Activated CD4-positive, alpha-beta memory T cell treated with anti-CD3 and anti-CD28 coated beads for 36 hours (primary cell): ENCODE measurements around the gene COMTD1. TPM values are rescaled to one million over a fixed set of nuclear protein-coding genes. Genes with fewer than 3 reads are reported as not detected.
A peak's percentile ranks its signal among the peaks of the same experiment; 100 is the strongest.
"Not testable (repeated sequence)": the region's sequence is repeated elsewhere in the genome, so short reads cannot be mapped to it uniquely, and the experiment has no call there.

Source experiments
- CTCF ChIA-PET: fragments of 350-600 bp; sonication (Branson Sonifier 250); formaldehyde crosslinking; loops from one replicate; lab custom pipeline; 2021; ENCODE audit warnings: antibody characterized with exemption, inconsistent platforms; lab: Charles Lee
- POLR2A ChIA-PET: fragments of 350-600 bp; sonication (Branson Sonifier 250); formaldehyde crosslinking; loops from one replicate; lab custom pipeline; 2021; ENCODE audit warnings: antibody characterized with exemption; lab: Charles Lee
- DNase-seq: peaks from one replicate; pipeline ENCODE4 v3.0.0-alpha.2; 2020
- H3K27ac Mint-ChIP-seq: one replicate; pipeline ENCODE4 v1.8.0; 2021; ENCODE audit warnings: mixed read lengths
- H3K27me3 Mint-ChIP-seq: one replicate; pipeline ENCODE4 v1.8.0; 2021; ENCODE audit warnings: mixed read lengths
- H3K36me3 Mint-ChIP-seq: one replicate; pipeline ENCODE4 v1.8.0; 2021; ENCODE audit warnings: mixed read lengths
- H3K4me1 Mint-ChIP-seq: one replicate; pipeline ENCODE4 v1.8.0; 2021; ENCODE audit warnings: low read depth, mixed read lengths
- H3K4me3 Mint-ChIP-seq: one replicate; pipeline ENCODE4 v1.8.0; 2021; ENCODE audit warnings: mild to moderate bottlenecking, mixed read lengths
- H3K9me3 Mint-ChIP-seq: one replicate; pipeline ENCODE4 v1.8.0; 2021; ENCODE audit warnings: mixed read lengths
- intact Hi-C: fragments of 100-400 bp; cut with micrococcal nuclease; formaldehyde crosslinking; loops from one replicate; pipeline ENCODE4 v1.15.1; 2023
- total RNA-seq, 2 experiments: library from RNA; stranded (reverse); gene quantifications; one replicate each; pipeline ENCODE4 v1.2.3, GENCODE V29; 2021

The COMTD1 gene
- total RNA-seq, 2 experiments from 2014 or later: 40.0 to 41.3 TPM

GRCh38 chr10:75202321-75203045 is 33.3 kb downstream of the COMTD1 start:
- Mint-ChIP-seq H3K36me3 (no peaks in the 10 kb centered on the region), H3K4me1 (no peaks in the 10 kb centered on the region), H3K27me3 (no peaks in the 10 kb centered on the region), H3K9me3 (no peaks in the 10 kb centered on the region), H3K27ac (no peak overlapping the region), H3K4me3 (no peak overlapping the region)
- CTCF ChIA-PET: no interaction called here
- no peak for DNase-seq
- intact Hi-C loops: no loop called here
- POLR2A ChIA-PET: no interaction called here

DNA sequence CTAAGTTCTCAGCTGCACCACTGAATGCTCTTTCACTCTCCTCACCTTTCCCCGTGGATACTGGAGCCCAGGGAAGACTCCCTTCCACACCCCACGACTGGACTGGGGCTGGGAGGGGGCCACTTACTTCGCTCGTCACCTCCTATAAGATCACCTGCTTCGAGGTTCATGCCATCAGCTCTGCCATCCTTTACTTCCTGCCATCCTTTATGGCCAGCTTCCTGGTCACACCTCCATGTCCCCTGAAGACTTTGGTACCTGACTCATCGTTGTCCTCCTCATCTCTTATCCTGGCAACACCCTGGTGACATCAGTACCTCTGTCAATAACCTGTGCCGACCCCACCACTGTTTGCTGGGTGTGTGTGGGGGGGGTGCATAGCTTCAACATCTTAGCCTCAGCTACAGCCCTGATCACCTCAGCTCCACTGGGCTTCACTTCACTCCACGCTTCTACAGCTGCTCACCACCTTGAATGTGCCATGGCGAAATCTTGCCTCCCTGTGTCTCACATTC is 33.9 kb downstream of the COMTD1 start:
- no peaks in the 10 kb centered on the region for H3K36me3 Mint-ChIP-seq
- H3K27me3 Mint-ChIP-seq: no peaks in the 10 kb centered on the region
- no peaks in the 10 kb centered on the region for H3K4me1 Mint-ChIP-seq
- H3K4me3 Mint-ChIP-seq: no peak overlapping the region
- H3K9me3 Mint-ChIP-seq: no peaks in the 10 kb centered on the region
- ChIA-PET CTCF (no interaction called here), POLR2A (no interaction called here)
- peak; percentile 7 for DNase-seq
- intact Hi-C loops: no loop called here
- H3K27ac Mint-ChIP-seq: no peak overlapping the region

DNA sequence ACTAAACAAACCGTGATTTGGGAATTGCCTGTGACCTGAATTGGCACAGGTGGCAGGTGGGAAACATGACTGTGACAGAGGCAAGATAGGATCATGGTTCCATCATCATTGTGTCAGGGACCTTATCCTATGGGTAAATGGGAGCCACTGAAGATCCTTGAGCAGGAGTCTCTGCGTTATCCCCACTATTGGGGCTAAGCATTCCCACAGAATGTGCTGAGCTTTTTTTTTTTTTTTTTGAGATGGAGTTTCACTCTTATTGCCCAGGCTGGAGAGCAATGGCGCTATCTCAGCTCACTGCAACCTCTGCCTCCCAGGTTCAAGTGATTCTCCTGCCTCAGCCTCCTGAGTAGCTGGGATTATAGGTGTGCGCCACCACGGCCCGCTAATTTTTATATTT is 35.8 kb downstream of the COMTD1 start:
- H3K36me3 Mint-ChIP-seq, H3K27ac Mint-ChIP-seq, intact Hi-C loops, H3K4me3 Mint-ChIP-seq, H3K9me3 Mint-ChIP-seq, H3K27me3 Mint-ChIP-seq, H3K4me1 Mint-ChIP-seq, DNase-seq: not testable (repeated sequence)
- ChIA-PET CTCF (interaction anchor here (1.5 kb wide), 1 partner anchor 12 kb away, joined by 4 read pairs; no protein-coding TSS in a partner anchor), POLR2A (interaction anchor here (0.6 to 0.8 kb wide), 3 partner anchors 11 to 101 kb away, joined by 3 to 4 read pairs (median 3); partner anchors contain the start of gene VDAC2)

DNA sequence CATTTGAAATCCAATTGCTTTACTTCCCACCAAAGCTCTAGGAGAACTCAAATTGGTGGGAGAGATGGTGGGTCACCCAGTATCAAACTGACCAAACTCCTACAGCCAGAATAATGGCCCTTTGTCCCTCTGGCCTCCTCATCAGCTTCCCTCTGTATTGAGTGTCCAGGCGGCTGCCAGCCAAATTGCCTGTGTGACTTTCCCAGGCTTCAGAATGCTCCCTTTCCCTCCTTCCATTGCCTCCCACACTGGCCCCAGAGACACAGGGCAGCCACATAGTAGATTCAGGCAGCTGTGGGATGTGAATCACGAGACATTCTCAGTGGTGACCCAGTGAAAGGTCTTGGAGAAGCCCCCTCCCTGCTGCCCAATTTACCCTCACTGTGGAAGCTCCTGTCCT is 37.9 kb downstream of the COMTD1 start:
- Mint-ChIP-seq H3K4me3 (no peak overlapping the region), H3K36me3 (no peaks in the 10 kb centered on the region), H3K27ac (no peak overlapping the region), H3K27me3 (no peaks in the 10 kb centered on the region), H3K9me3 (no peaks in the 10 kb centered on the region), H3K4me1 (no peaks in the 10 kb centered on the region)
- intact Hi-C loops: no loop called here
- no peak for DNase-seq
- ChIA-PET CTCF (interaction anchor here (0.9 to 2.1 kb wide), 2 partner anchors 9 to 14 kb away, joined by 3 to 8 read pairs; no protein-coding TSS in a partner anchor), POLR2A (no interaction called here)

- H3K4me1 Mint-ChIP-seq: no peaks in the 10 kb centered on the region
- ChIA-PET POLR2A (no interaction called here), CTCF (interaction anchor here (0.7 to 2.1 kb wide), 3 partner anchors 9 to 39 kb away, joined by 3 to 8 read pairs (median 3); partner anchors contain the start of gene COMTD1)
- H3K4me3 Mint-ChIP-seq: no peak overlapping the region
- intact Hi-C loops: no loop called here
- no peaks in the 10 kb centered on the region for H3K9me3 Mint-ChIP-seq
- H3K27me3 Mint-ChIP-seq: no peaks in the 10 kb centered on the region
- no peak overlapping the region for H3K27ac Mint-ChIP-seq
- DNase-seq: no peak
- no peaks in the 10 kb centered on the region for H3K36me3 Mint-ChIP-seq
Observed at GRCh38 chr10:75197066-75197465, 38.7 kb downstream of the COMTD1 start.

DNA sequence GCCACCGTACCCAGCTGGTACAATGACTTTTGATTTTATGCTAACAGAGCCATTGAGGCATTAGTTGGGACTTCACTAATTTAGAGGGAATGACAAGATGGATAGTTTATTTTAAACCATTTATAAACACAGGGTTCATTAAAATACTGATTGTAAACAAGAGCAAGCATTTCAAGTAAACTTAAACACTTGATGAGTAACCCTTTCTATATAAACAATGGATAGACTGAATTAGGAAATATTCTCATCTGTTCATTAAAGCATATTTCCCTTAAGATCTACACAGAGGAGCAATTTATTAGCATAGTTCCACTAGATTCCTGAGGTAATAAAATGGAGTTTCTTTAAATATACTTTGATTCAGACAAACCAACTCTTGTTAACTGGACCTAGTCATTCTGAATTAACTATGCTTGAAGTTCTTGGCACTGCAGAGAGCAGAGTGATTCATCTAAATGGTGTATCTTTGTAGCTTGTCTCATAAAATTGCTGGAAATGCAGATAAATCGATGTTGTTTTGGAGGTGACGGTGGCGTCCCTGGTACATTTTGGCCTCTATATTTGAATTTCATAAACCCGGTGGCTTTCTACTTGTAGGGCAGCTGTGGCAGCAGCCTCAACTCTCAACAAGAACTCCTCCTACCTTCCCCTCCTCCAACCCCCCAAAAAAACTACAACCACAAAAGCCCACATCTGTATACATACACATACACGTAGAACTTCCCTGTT is 40.6 kb downstream of the COMTD1 start:
- CTCF ChIA-PET: interaction anchor here (1.1 kb wide), 1 partner anchor 35 kb away, joined by 3 read pairs; no protein-coding TSS in a partner anchor
- Mint-ChIP-seq H3K4me3 (no peak overlapping the region), H3K4me1 (no peaks in the 10 kb centered on the region), H3K36me3 (no peaks in the 10 kb centered on the region), H3K27me3 (no peaks in the 10 kb centered on the region), H3K27ac (no peak overlapping the region), H3K9me3 (no peaks in the 10 kb centered on the region)
- POLR2A ChIA-PET: no interaction called here
- intact Hi-C loops: no loop called here
- no peak for DNase-seq

DNA sequence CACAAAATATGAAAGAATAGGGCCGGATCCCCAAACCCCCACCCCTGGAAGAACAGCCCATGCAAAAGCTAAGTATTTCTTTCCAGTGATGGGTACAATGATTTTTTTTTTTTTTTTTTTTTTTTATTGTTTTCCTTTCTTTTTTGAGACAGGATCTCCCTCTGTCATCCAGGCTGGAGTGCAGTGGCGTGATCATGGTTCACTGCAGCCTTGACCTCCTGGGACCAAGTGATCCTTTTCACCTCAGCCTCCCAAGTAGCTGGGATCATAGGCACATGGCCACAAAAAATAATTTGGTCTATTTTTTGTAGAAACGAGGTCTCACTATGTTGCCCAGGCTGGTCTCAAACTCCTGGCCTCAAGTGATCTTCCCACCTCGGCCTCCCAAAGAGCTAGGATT is 41.1 kb downstream of the COMTD1 start:
- CTCF ChIA-PET: interaction anchor here (0.7 to 1.1 kb wide), 2 partner anchors 36 to 38 kb away, joined by 3 read pairs; no protein-coding TSS in a partner anchor
- H3K27ac Mint-ChIP-seq, H3K36me3 Mint-ChIP-seq, H3K4me1 Mint-ChIP-seq, H3K4me3 Mint-ChIP-seq, H3K27me3 Mint-ChIP-seq, intact Hi-C loops, DNase-seq, H3K9me3 Mint-ChIP-seq, POLR2A ChIA-PET: not testable (repeated sequence)

DNA sequence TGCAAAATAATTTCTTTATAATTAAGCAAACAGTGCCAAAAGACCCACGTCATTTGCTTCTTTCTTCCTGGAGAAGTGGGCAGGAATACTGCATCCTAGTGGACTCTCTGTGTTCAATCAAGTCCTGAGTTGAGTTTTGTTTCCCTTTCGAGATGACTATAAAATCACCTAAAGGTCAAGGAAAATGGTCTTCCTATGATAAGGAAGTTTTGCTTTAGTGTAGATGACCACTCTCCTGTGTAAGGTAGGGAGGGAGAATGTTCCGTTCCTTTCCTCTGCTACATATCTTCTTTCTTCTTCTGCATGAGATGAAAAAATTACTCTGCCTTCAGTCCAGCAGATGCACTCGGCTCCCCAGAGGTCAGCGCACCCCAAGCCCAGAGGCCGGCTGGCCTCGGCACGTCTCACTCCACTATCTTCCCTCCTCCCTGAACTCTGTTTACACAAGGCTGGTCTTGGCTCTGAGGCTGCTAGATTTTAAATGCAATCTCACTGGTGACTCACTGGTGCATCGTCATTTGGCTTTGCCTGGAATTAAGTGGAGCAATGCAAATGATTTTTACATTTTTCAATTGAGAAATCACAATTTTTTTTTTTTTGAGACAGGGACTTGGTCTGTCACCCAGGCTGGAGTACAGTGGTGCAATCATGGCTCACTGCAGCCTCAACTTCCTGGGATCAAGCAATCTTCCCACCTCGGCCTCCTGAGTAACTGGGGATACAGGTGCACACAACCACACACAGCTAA is 43.8 kb downstream of the COMTD1 start:
- POLR2A ChIA-PET: no interaction called here
- H3K9me3 Mint-ChIP-seq: no peaks in the 10 kb centered on the region
- intact Hi-C loops: no loop called here

GRCh38 chr10:75189266-75190096 is 46.3 kb downstream of the COMTD1 start:
- H3K9me3 Mint-ChIP-seq: no peaks in the 10 kb centered on the region
- no peaks in the 10 kb centered on the region for H3K36me3 Mint-ChIP-seq
- no peak overlapping the region for H3K27ac Mint-ChIP-seq
- H3K4me3 Mint-ChIP-seq: no peak overlapping the region
- ChIA-PET POLR2A (no interaction called here), CTCF (interaction anchor here (1.5 to 3.9 kb wide), 2 partner anchors 8 to 44 kb away, joined by 8 to 109 read pairs; partner anchors contain the start of gene COMTD1)
- no peak for DNase-seq
- no peaks in the 10 kb centered on the region for H3K27me3 Mint-ChIP-seq
- peaks cover 9% of the 10 kb centered on the region for H3K4me1 Mint-ChIP-seq
- intact Hi-C loops: no loop called here

More for the DNA sequence above, 43.8 kb downstream of the COMTD1 start:
- Mint-ChIP-seq H3K27me3 (no peaks in the 10 kb centered on the region), H3K27ac (no peak overlapping the region), H3K4me1 (peaks cover 6% of the 10 kb centered on the region), H3K4me3 (no peak overlapping the region), H3K36me3 (no peaks in the 10 kb centered on the region)
- no peak for DNase-seq
- CTCF ChIA-PET: no interaction called here

- not testable (repeated sequence) for H3K9me3 Mint-ChIP-seq, H3K27ac Mint-ChIP-seq, H3K4me3 Mint-ChIP-seq, H3K4me1 Mint-ChIP-seq, H3K36me3 Mint-ChIP-seq, H3K27me3 Mint-ChIP-seq, DNase-seq
- ChIA-PET POLR2A (interaction anchor here (0.7 to 2.4 kb wide), 5 partner anchors 20 to 47 kb away, joined by 3 to 14 read pairs (median 3); partner anchors contain the start of genes COMTD1 and VDAC2), CTCF (interaction anchor here (0.6 to 3.9 kb wide), 17 partner anchors 8 to 829 kb away, joined by 3 to 109 read pairs (median 5); partner anchors contain the start of genes COMTD1 and VDAC2)
- intact Hi-C loops: loop anchor here (1.0 kb wide), 3 partner anchors 23 to 48 kb away; no protein-coding TSS in a partner anchor
Observed at GRCh38 chr10:75188522-75188921, 47.2 kb downstream of the COMTD1 start.
